ENCODE data around the gene STUM. TPM values are rescaled to one million over a fixed set of nuclear protein-coding genes. Genes with fewer than 3 reads are reported as not detected.

Gene STUM
- polyA plus RNA-seq, 1 experiment: not detected

GRCh38 chr1:226640321-226641136 is 92.0 kb downstream of the STUM start:
- no peak for DNase-seq (ENCODE audit: low read depth, low spot score)
- POLR2A ChIA-PET: no interaction called here
- Histone ChIP-seq H3K9me3 (ENCODE audit: control insufficient read depth, insufficient read depth, low read length) (no peaks in the 10 kb centered on the region), H3K27me3 (ENCODE audit: control insufficient read depth, insufficient read depth, low read length) (no peaks in the 10 kb centered on the region), H3K27ac (ENCODE audit: low read depth, low read length) (no peak overlapping the region), H3K4me3 (ENCODE audit: low read depth, low read length) (no peak overlapping the region)
- TF ChIP-seq, protein P1, sequence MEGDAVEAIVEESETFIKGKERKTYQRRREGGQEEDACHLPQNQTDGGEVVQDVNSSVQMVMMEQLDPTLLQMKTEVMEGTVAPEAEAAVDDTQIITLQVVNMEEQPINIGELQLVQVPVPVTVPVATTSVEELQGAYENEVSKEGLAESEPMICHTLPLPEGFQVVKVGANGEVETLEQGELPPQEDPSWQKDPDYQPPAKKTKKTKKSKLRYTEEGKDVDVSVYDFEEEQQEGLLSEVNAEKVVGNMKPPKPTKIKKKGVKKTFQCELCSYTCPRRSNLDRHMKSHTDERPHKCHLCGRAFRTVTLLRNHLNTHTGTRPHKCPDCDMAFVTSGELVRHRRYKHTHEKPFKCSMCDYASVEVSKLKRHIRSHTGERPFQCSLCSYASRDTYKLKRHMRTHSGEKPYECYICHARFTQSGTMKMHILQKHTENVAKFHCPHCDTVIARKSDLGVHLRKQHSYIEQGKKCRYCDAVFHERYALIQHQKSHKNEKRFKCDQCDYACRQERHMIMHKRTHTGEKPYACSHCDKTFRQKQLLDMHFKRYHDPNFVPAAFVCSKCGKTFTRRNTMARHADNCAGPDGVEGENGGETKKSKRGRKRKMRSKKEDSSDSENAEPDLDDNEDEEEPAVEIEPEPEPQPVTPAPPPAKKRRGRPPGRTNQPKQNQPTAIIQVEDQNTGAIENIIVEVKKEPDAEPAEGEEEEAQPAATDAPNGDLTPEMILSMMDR (IDR thresholded peaks at IDR 0.05; ENCODE audit: low read depth, low read length): no peak
- CTCF ChIA-PET: interaction anchor here (1.4 to 3.1 kb wide), 2 partner anchors 14 to 63 kb away, joined by 3 to 17 read pairs; no protein-coding TSS in a partner anchor

- Histone ChIP-seq H3K27ac (ENCODE audit: low read depth, low read length) (no peak overlapping the region), H3K4me3 (ENCODE audit: low read depth, low read length) (no peak overlapping the region), H3K9me3 (ENCODE audit: control insufficient read depth, insufficient read depth, low read length) (no peaks in the 10 kb centered on the region), H3K27me3 (ENCODE audit: control insufficient read depth, insufficient read depth, low read length) (no peaks in the 10 kb centered on the region)
- DNase-seq (ENCODE audit: low read depth, low spot score): no peak
- ChIA-PET POLR2A (no interaction called here), CTCF (interaction anchor here (0.9 to 3.1 kb wide), 4 partner anchors 8 to 61 kb away, joined by 3 to 17 read pairs (median 4); no protein-coding TSS in a partner anchor)
- TF ChIP-seq, protein P1 (IDR thresholded peaks at IDR 0.05; ENCODE audit: low read depth, low read length): no peak
Observed at GRCh38 chr1:226641671-226642231, 93.2 kb downstream of the STUM start.

GRCh38 chr1:226642421-226642820 is 93.9 kb downstream of the STUM start:
- CTCF ChIA-PET: interaction anchor here (0.5 to 3.1 kb wide), 5 partner anchors 9 to 210 kb away, joined by 3 to 17 read pairs (median 4); no protein-coding TSS in a partner anchor

GRCh38 chr1:226643177-226643576 is 94.6 kb downstream of the STUM start:
- CTCF ChIA-PET: interaction anchor here (1.8 to 3.1 kb wide), 3 partner anchors 9 to 185 kb away, joined by 6 to 17 read pairs (median 7); no protein-coding TSS in a partner anchor
- Histone ChIP-seq H3K27ac (ENCODE audit: low read depth, low read length) (peak overlapping the region; percentile 57), H3K9me3 (ENCODE audit: control insufficient read depth, insufficient read depth, low read length) (no peaks in the 10 kb centered on the region), H3K27me3 (ENCODE audit: control insufficient read depth, insufficient read depth, low read length) (no peaks in the 10 kb centered on the region), H3K4me3 (ENCODE audit: low read depth, low read length) (no peak overlapping the region)
- TF ChIP-seq, protein P1 (IDR thresholded peaks at IDR 0.05; ENCODE audit: low read depth, low read length): no peak
- peak; percentile 34 for DNase-seq (ENCODE audit: low read depth, low spot score)
- POLR2A ChIA-PET: no interaction called here

More at GRCh38 chr1:226642421-226642820, 93.9 kb downstream of the STUM start:
- no peak overlapping the region for H3K4me3 ChIP-seq (ENCODE audit: low read depth, low read length)
- no peak overlapping the region for H3K27ac ChIP-seq (ENCODE audit: low read depth, low read length)
- no peaks in the 10 kb centered on the region for H3K27me3 ChIP-seq (ENCODE audit: control insufficient read depth, insufficient read depth, low read length)
- POLR2A ChIA-PET: no interaction called here
- H3K9me3 ChIP-seq (ENCODE audit: control insufficient read depth, insufficient read depth, low read length): no peaks in the 10 kb centered on the region
- TF ChIP-seq, protein P1 (IDR thresholded peaks at IDR 0.05; ENCODE audit: low read depth, low read length): no peak
- DNase-seq (ENCODE audit: low read depth, low spot score): no peak

Data from AG04450 (cell line).